Thoracic aorta (tissue), 2 donors: ENCODE measurements around the gene UTS2R. TPM values are rescaled to one million over a fixed set of nuclear protein-coding genes. Genes with fewer than 3 reads are reported as not detected.

Experiments
- ATAC-seq: fragments of 150-250 bp; one replicate; pipeline ENCODE4 v1.8.0; 2017; ENCODE audit warnings: low read depth; ENCODE audit not compliant: insufficient number of reproducible peaks, low FRiP score
- DNase-seq: peaks from one replicate; pipeline ENCODE4 v3.0.0-alpha.2; 2020; ENCODE audit warnings: low spot score
- H3K27ac ChIP-seq, 2 donors: fragments of 200-600 bp; sonication (generic); 1 replicate in 1 of 2; 2 replicates in 1 of 2; pipeline ENCODE4 v1.5.1; 2016; ENCODE audit warnings: mild to moderate bottlenecking in 2 of 2, moderate library complexity in 2 of 2
- H3K27me3 ChIP-seq: fragments of 200-600 bp; sonication (generic); replicated peaks from 2 replicates; pipeline ENCODE4 v1.6.0; 2016; ENCODE audit warnings: mild to moderate bottlenecking; ENCODE audit not compliant: insufficient read depth
- H3K36me3 ChIP-seq: fragments of 200-600 bp; sonication (generic); one replicate; pipeline ENCODE4 v1.5.1; 2016
- H3K4me1 ChIP-seq, 2 donors: fragments of 200-600 bp; sonication (generic); 1 replicate in 1 of 2; 2 replicates in 1 of 2; pipeline versions ENCODE4 v1.5.1 to v1.6.0; 2016; ENCODE audit warnings: low read depth in 2 of 2, mild to moderate bottlenecking in 1 of 2; ENCODE audit not compliant: control insufficient read depth in 1 of 2
- H3K4me3 ChIP-seq: fragments of 200-600 bp; sonication (generic); 2 replicates; pipeline ENCODE4 v1.5.1; 2016; ENCODE audit warnings: mild to moderate bottlenecking
- H3K9me3 ChIP-seq: fragments of 200-600 bp; sonication (generic); 2 replicates; pipeline ENCODE4 v1.5.1; 2016
- CTCF ChIP-seq: fragments of 200-600 bp; sonication (generic); IDR thresholded peaks from one replicate; pipeline ENCODE4 v1.5.1; 2019; ENCODE audit warnings: antibody characterized with exemption
- total RNA-seq, 2 donors: library from RNA; depleted of rRNA; stranded (reverse); fragments of >200 nt; gene quantifications; one replicate each; pipeline versions ENCODE4 v1.1.0 to v1.2.3, GENCODE V29; 2016

UTS2R gene
- total RNA-seq, 2 donors from 2014 or later: 0.27 TPM; not detected in 1

GRCh38 chr17:82415336-82415735 lies 43.8 kb downstream of the UTS2R start:
- H3K4me1 ChIP-seq: peaks cover 8 to 14% of the 10 kb centered on the region in 2 donors
- no peaks in the 10 kb centered on the region for H3K36me3 ChIP-seq
- no peaks in the 10 kb centered on the region for H3K9me3 ChIP-seq
- H3K27ac ChIP-seq: no peak overlapping the region
- H3K4me3 ChIP-seq: no peak overlapping the region
- H3K27me3 ChIP-seq: no peaks in the 10 kb centered on the region
- no peak for ATAC-seq
- no peak for DNase-seq
- TF ChIP-seq CTCF: no peak

DNA sequence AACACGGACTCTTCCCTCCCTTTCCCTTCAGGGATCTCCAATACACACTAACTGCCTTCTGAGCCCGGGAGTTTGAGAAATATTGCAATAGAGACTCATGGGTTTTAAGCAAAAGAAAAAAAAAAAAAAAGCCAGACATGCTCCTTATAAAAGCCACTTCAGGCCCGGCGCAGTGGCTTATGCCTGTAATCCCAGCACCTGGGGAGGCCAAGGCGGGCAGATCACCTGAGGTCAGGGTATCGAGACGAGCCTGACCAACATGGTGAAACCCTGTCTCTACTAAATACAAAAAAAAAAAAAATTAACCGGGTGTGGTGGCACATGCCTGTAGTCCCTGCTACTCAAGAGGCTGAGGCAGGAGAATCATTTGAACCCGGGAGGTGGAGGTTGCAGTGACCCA lies 44.2 kb downstream of the UTS2R start:
- Histone ChIP-seq H3K4me3 (no peak overlapping the region), H3K36me3 (no peaks in the 10 kb centered on the region), H3K27ac (no peak overlapping the region), H3K27me3 (no peaks in the 10 kb centered on the region), H3K9me3 (no peaks in the 10 kb centered on the region), H3K4me1 (peaks cover 8 to 14% of the 10 kb centered on the region in 2 donors)
- TF ChIP-seq CTCF: no peak
- DNase-seq (no peak), ATAC-seq (no peak)

- TF ChIP-seq CTCF: no peak
- Histone ChIP-seq H3K4me3 (no peak overlapping the region), H3K9me3 (no peaks in the 10 kb centered on the region), H3K36me3 (no peaks in the 10 kb centered on the region), H3K27ac (no peak overlapping the region), H3K4me1 (peaks cover 8 to 14% of the 10 kb centered on the region in 2 donors), H3K27me3 (no peaks in the 10 kb centered on the region)
- no peak for ATAC-seq
- no peak for DNase-seq
Observed at GRCh38 chr17:82416264-82416663, 44.7 kb downstream of the UTS2R start.

- Histone ChIP-seq H3K4me3 (no peak overlapping the region), H3K9me3 (no peaks in the 10 kb centered on the region), H3K4me1 (peaks cover 8 to 14% of the 10 kb centered on the region in 2 donors), H3K27me3 (no peaks in the 10 kb centered on the region), H3K27ac (no peak overlapping the region), H3K36me3 (no peaks in the 10 kb centered on the region)
- TF ChIP-seq CTCF: no peak
- no peak for ATAC-seq
- no peak for DNase-seq
Observed at GRCh38 chr17:82416771-82417170, 45.2 kb downstream of the UTS2R start.

DNA sequence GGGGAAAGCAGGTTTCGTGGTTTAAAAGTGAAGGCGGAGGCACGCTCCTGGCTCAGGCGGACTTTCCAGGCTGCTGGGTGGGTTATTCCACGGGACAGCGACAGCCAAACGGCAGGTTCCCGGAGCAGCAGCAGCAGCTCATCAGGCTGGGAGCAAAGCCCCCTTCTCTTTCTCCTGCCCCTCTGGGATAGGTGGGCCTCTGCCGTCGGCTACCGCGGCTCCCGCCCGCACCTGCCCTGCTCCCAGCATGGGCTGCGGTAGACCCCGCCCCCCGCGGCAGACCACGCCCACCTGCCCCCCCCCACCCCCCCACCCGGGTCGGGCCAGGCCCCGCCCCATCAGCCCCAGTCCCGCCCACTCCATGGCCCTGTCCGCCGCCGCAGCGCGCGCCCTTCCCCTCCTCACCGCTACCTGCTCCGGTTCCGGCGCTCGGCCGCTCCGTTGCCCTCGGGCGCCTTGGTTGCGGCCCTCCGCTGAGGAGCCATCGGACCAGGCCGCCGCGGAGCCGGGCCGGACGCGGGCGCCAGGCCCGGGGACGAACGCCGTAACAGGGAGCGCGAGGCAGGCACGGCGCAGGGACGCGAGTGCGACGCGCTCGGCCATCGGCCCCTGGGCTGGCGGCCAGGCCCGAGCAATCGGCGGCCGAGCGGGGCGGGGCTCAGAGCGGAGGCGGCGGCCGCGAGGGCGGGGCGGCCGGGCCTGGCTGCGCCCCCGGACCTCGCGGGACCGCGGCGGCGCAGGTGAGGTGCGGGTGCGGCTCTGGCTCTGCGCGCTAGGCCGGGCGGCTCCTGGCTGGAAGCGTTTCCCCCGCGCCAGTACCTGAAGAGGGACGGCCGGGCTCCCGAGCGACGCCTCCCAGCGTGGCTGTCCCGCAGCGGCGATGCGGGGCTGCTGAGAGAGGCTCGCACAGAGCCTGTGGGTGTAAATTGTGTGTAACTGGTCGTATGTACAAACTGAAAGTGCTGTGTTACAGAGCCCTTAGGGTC lies 46.7 kb downstream of the UTS2R start, which contains the start of the genes HEXD and OGFOD3:
TSS of gene HEXD (plus strand) at position 347 of the 986 bp plus-strand sequence. CDS start 1,453 bp downstream, outside the sequence.
TSS of gene OGFOD3 (minus strand) at position 586 of the 986 bp plus-strand sequence. CDS start at position 485, 101 bp downstream.
- Histone ChIP-seq H3K27me3 (no peaks in the 10 kb centered on the region), H3K36me3 (no peaks in the 10 kb centered on the region), H3K27ac (peak within 1 kb of the TSS; percentile 73 to 88), H3K4me3 (peak within 1 kb of the TSS; percentile 92), H3K9me3 (no peaks in the 10 kb centered on the region), H3K4me1 (peaks cover 8 to 14% of the 10 kb centered on the region in 2 donors)
- TF ChIP-seq CTCF: no peak
- ATAC-seq (peak; percentile 84), DNase-seq (no peak)
